ENCODE results near the gene PTPN5. TPM values are rescaled to one million over a fixed set of nuclear protein-coding genes. Genes with fewer than 3 reads are reported as not detected.

Gene PTPN5
- total RNA-seq, 4 donors from 2014 or later: 0.38 to 0.65 (median 0.44) TPM; not detected in 1

DNA sequence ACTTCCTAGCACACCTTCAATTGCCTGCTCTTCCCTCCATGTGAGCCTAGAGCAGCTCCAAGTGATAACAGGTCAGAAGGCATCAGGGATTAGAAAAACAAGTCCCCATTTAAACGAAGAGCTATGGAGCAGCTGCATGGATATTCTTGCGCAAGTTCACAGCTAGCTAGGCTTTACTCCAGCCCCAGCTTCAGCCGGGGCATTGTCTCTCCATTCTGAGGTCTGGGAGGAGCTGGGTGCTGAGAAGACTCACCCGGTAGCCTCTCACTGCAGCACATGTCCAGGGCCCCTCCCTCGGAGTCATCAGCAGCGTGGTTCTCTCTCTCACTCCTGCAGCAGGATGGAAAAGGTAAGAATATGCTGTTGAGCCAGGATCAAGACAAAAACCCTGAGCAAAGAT, 26.0 kb downstream of the PTPN5 start:
- TF ChIP-seq, protein P1, sequence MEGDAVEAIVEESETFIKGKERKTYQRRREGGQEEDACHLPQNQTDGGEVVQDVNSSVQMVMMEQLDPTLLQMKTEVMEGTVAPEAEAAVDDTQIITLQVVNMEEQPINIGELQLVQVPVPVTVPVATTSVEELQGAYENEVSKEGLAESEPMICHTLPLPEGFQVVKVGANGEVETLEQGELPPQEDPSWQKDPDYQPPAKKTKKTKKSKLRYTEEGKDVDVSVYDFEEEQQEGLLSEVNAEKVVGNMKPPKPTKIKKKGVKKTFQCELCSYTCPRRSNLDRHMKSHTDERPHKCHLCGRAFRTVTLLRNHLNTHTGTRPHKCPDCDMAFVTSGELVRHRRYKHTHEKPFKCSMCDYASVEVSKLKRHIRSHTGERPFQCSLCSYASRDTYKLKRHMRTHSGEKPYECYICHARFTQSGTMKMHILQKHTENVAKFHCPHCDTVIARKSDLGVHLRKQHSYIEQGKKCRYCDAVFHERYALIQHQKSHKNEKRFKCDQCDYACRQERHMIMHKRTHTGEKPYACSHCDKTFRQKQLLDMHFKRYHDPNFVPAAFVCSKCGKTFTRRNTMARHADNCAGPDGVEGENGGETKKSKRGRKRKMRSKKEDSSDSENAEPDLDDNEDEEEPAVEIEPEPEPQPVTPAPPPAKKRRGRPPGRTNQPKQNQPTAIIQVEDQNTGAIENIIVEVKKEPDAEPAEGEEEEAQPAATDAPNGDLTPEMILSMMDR (IDR thresholded peaks at IDR 0.05; ENCODE audit: low read depth): no peak

DNA sequence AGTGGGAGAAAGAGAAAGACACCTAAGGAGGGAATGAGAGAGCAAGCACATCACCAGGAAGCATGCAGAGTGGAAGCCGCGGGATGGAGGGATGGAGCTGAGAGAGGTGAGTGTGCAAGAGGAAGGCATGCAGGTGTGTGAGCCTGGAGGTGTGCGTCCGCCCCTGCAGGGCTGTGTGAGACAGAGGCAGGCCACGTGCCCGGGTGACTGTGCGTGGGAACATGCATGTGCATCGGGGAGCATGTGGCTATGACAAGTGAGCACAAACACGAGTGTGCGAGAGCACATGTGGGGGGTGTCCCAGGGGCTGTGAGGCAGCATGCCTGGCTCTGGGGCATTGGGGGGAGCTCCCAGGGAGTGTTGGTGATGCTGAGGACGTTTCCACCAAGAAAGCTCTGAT, 29.9 kb downstream of the PTPN5 start:
- TF ChIP-seq, protein P1 (IDR thresholded peaks at IDR 0.05; ENCODE audit: low read depth): no peak

DNA sequence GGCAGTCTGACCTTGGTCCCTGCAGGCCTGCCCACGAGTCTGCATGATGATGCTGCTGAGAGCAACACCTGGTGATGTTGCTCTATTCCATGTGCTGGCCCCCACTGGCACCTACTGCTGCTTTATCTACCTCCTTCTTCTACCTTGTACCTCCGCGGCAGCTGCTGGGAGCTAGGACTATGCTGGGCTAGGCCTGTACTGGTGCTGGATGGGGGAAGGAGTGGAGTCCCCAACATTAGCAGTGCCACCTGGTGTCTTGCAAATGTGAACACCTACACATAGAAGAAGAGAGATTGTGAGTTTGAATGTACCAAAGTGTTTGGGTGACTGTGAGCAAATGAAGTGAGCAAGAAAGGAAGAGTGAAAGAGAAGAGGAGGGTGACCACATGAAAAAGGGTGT, 30.5 kb downstream of the PTPN5 start:
- TF ChIP-seq, protein P1 (IDR thresholded peaks at IDR 0.05; ENCODE audit: low read depth): no peak

DNA sequence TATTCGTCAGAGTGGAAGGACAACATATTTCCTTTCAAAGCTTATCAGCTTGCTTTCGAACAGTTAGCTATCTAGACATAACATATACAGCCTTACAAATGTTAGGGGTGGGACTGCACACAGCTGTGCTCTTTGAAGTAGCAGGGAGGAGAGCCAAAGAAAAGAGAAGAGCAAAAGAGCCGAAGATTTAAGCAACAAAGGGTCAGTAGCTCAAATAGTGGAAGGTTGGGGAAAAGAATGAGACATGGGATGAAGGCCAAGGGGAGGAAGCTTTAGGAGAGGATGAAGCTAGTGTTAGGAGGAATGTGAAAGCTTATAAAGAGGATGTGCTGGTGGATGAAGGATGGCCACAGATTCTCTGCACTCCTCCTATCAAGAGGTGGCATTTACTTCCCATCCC, 33.8 kb downstream of the PTPN5 start:
- TF ChIP-seq, protein P1 (IDR thresholded peaks at IDR 0.05; ENCODE audit: low read depth): no peak

DNA sequence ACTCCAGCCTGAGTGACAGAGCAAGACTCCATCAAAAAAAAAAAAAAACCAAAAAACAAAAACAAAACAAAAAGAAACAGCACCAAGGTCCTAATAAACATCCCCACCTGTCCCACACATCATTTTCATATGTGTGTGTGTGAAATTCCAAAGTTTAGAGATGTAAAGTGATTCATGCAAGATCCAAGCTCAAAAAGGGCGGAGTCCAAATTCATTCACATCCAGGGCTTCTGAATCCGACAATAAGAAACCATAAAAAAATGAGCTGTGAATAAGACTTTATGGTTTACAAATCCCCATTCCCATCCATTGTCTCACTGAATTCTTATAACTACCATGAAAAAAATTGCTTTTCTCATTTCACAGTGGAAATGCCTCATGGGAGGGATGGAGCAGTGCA, 34.7 kb downstream of the PTPN5 start:
- TF ChIP-seq, protein P1 (IDR thresholded peaks at IDR 0.05; ENCODE audit: low read depth): no peak

DNA sequence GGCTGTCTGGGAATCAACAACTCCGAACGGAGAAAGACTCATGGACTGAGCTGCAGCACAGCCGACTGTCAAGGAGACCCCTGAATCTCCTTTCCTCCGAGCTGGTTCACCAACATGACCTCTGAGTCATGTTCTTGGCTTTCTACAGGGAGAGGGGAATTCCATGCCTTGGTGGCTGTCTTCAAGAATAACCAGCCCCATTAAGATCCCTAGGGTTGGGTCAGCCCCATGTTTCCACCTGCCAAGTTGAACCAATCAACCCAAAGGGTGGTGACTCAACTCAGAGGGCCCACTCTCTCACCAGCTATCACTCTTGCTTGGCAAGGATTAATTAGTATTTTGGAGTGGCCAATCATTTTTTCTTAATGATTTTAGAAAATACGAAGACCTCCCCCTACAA, 37.3 kb downstream of the PTPN5 start:
- TF ChIP-seq, protein P1 (IDR thresholded peaks at IDR 0.05; ENCODE audit: low read depth): no peak

DNA sequence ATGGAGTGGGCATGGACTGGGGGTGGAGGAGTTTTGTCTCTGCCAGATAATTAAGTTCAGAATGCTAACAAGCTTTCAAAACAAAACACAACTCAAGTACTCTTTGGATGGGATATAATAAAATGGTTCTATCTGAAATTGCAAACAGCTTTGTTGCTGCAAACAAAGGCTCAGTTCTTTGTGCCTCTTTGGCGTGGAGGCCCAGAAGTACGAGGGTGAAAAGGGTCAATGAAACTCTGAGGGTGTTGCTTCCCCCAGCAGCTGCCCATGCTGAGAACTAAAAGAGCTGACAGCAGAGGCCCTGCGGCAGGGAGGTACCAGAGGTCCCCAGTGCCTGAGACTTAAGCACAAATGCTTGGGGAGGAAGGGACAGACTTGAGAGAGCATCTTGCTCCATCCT, 39.1 kb downstream of the PTPN5 start:
- TF ChIP-seq, protein P1 (IDR thresholded peaks at IDR 0.05; ENCODE audit: low read depth): no peak
